ENCODE measurements around the gene SLC16A8. TPM values are rescaled to one million over a fixed set of nuclear protein-coding genes. Genes with fewer than 3 reads are reported as not detected.

SLC16A8 gene
- total and polyA plus RNA-seq, 2 experiments from 2014 or later, result 0.52 to 0.66 TPM

DNA sequence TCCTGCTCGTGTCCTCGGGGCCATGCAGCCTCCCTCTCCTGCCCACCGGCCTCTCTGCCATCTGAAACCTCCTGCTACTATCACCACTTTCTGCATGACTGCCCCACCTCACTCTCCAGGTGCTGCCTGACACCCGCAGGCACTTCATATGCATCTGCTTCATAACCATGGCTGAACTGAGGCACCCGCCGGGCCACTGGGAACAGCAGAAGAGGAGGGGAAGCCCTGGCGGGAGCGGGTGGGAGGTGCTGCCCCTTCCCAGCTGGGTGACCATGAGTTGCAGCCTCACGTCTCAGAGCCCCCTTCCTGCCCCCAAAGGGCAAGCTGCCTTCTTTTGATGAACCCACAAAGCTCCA lies 48.5 kb downstream of the SLC16A8 start (continued):
- TF ChIP-seq ZNF462 (CRISPR knock-in tag; IDR thresholded peaks at IDR 0.05) (no peak), ZNF114 (CRISPR knock-in tag; IDR thresholded peaks at IDR 0.05) (no peak), CREB1 (CRISPR knock-in tag; IDR thresholded peaks at IDR 0.05; ENCODE audit: low read depth) (no peak)
- TF ChIP-seq, protein P1, sequence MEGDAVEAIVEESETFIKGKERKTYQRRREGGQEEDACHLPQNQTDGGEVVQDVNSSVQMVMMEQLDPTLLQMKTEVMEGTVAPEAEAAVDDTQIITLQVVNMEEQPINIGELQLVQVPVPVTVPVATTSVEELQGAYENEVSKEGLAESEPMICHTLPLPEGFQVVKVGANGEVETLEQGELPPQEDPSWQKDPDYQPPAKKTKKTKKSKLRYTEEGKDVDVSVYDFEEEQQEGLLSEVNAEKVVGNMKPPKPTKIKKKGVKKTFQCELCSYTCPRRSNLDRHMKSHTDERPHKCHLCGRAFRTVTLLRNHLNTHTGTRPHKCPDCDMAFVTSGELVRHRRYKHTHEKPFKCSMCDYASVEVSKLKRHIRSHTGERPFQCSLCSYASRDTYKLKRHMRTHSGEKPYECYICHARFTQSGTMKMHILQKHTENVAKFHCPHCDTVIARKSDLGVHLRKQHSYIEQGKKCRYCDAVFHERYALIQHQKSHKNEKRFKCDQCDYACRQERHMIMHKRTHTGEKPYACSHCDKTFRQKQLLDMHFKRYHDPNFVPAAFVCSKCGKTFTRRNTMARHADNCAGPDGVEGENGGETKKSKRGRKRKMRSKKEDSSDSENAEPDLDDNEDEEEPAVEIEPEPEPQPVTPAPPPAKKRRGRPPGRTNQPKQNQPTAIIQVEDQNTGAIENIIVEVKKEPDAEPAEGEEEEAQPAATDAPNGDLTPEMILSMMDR (conservative IDR thresholded peaks at IDR 0.05; ENCODE audit: low read depth in 2 of 2), result no peak

DNA sequence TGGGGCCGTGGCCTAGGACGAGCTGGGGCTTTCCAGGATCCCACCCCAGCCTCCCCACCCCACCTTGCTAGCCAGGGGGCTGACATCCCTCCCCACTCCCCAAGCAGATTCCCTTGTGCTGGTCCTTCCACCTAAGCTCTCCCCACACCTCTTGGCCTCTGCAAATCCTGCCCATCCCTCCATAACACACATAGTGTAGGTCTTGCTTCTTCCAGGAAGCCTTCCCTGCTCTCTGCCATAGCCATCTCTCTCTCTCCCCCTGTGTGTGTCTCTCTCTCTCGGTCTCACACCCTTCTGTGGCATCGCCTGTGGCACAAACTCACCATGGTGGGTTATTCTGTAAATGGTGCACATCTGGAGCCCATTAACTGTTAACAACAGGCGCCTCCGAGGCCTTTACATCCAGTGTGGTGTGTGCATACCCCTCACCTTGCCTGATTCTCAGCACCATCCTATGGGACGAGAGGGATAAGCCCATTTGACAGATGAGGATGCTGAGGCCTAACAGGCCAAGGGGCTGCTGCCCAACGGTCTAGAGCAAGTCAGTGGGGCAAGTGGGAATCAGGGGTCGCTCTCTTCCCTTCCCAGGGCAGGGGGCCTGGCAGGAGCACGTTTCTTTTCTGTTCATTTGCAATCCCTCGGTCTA lies 49.0 kb downstream of the SLC16A8 start:
- no peak overlapping the region for H3K27ac ChIP-seq (ENCODE audit: low read depth)

More for the DNA sequence above, 49.0 kb downstream of the SLC16A8 start:
- no peaks in the 10 kb centered on the region for H4K20me1 ChIP-seq (replicated peaks; ENCODE audit: insufficient read depth)
- H3K9me2 ChIP-seq (ENCODE audit: insufficient read depth), result no peaks in the 10 kb centered on the region
- DNase-seq (ENCODE audit: low spot score) (no peak), ATAC-seq (peak; percentile 14; the same call in 2 of the 3 replicates)
- no peaks in the 10 kb centered on the region for H3K27me3 ChIP-seq (ENCODE audit: insufficient read depth)
- Mint-ChIP-seq H3K4me1 (peaks cover 28% of the 10 kb centered on the region), H3K36me3 (ENCODE audit: low read depth) (no peaks in the 10 kb centered on the region; the same call in 2 of the 3 replicates), H3K4me3 (no peak overlapping the region; the same call in 2 of the 3 replicates), H3K27ac (peak overlapping the region; percentile 24; the same call in 1 of the 2 replicates), H3K27me3 (ENCODE audit: insufficient read depth, low read depth, poor library complexity) (peaks cover 26% of the 10 kb centered on the region), H3K9me3 (no peaks in the 10 kb centered on the region)
- H3K4me2 ChIP-seq, result peak overlapping the region; percentile 68; the same call in 1 of the 2 replicates
- peaks cover 17% of the 10 kb centered on the region; the same call in 1 of the 2 replicates for H3K4me1 ChIP-seq (ENCODE audit: insufficient read depth)
- 0 out of 2 replicates have a peak overlapping the region, but pooled peaks have one; percentile 43 for H2AFZ ChIP-seq
- TF ChIP-seq JUNB (IDR thresholded peaks at IDR 0.05; ENCODE audit: unreplicated experiment) (no peak), ZNF331 (CRISPR knock-in tag; IDR thresholded peaks at IDR 0.05; ENCODE audit: low read depth) (no peak), NANOG (IDR thresholded peaks at IDR 0.05; ENCODE audit: borderline replicate concordance) (no peak)
- TF ChIP-seq, protein P2, sequence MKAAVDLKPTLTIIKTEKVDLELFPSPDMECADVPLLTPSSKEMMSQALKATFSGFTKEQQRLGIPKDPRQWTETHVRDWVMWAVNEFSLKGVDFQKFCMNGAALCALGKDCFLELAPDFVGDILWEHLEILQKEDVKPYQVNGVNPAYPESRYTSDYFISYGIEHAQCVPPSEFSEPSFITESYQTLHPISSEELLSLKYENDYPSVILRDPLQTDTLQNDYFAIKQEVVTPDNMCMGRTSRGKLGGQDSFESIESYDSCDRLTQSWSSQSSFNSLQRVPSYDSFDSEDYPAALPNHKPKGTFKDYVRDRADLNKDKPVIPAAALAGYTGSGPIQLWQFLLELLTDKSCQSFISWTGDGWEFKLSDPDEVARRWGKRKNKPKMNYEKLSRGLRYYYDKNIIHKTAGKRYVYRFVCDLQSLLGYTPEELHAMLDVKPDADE (IDR thresholded peaks at IDR 0.05), result no peak
- no peak overlapping the region for H3K4me3 ChIP-seq
- H3K36me3 ChIP-seq (ENCODE audit: insufficient read depth), result no peaks in the 10 kb centered on the region
- 0 out of 2 replicates have a peak, but pooled peaks cover 3% of the 10 kb centered on the region for H3F3A ChIP-seq (replicated peaks; ENCODE audit: low read depth)
- H3K79me2 ChIP-seq (replicated peaks; ENCODE audit: insufficient read depth), result no peaks in the 10 kb centered on the region
